DND-41 (cell line): Measurements from ENCODE around the gene NLGN1.

ENCODE experiments used
- ATAC-seq: fragments of 200-7000 bp; cut with Tn5 transposase; 3 replicates; pipeline ENCODE4 v1.9.1; 2021; ENCODE audit warnings: low read depth; ENCODE audit not compliant: insufficient read depth
- DNase-seq: peaks from one replicate; pipeline ENCODE4 v3.0.0-alpha.2; 2020
- H2AFZ ChIP-seq: 2 replicates; pipeline ENCODE4 v1.6.0; 2012; ENCODE audit warnings: low read depth, low read length
- H3K27ac ChIP-seq: 2 replicates; pipeline ENCODE4 v1.5.1; 2012; ENCODE audit warnings: low read length, inconsistent platforms
- H3K27me3 ChIP-seq: fragments of 200-600 bp; sonication (generic); 2 replicates; pipeline ENCODE4 v1.6.0; 2012; ENCODE audit warnings: low read length, mild to moderate bottlenecking, inconsistent platforms; ENCODE audit not compliant: insufficient read depth, poor library complexity
- H3K36me3 ChIP-seq: 2 replicates; pipeline ENCODE4 v1.5.1; 2012; ENCODE audit warnings: low read length, inconsistent platforms; ENCODE audit not compliant: insufficient read depth
- H3K4me1 ChIP-seq: 2 replicates; pipeline ENCODE4 v1.5.1; 2012; ENCODE audit warnings: mild to moderate bottlenecking, low read length; ENCODE audit not compliant: insufficient read depth
- H3K4me2 ChIP-seq: 2 replicates; pipeline ENCODE4 v1.6.0; 2012; ENCODE audit warnings: mild to moderate bottlenecking, moderate library complexity, low read length, inconsistent platforms; ENCODE audit not compliant: insufficient read depth
- H3K4me3 ChIP-seq, 2 experiments: fragments of 200-600 bp in 1 of 2; shearing (Covaris generic) in 1 of 2; 2 replicates each; pipeline ENCODE4 v1.5.1; 2012 to 2016; ENCODE audit warnings: inconsistent platforms in 2 of 2, low read length in 2 of 2, mild to moderate bottlenecking in 2 of 2, low read depth in 1 of 2, moderate library complexity in 1 of 2
- H3K79me2 ChIP-seq: 2 replicates; pipeline ENCODE4 v1.6.0; 2012; ENCODE audit warnings: low read length, inconsistent platforms; ENCODE audit not compliant: insufficient read depth
- H3K9ac ChIP-seq: 2 replicates; pipeline ENCODE4 v1.6.0; 2012; ENCODE audit warnings: low read depth, mild to moderate bottlenecking, inconsistent platforms, low read length, moderate library complexity
- H3K9me3 ChIP-seq: 2 replicates; pipeline ENCODE4 v1.5.1; 2012; ENCODE audit warnings: low read length, moderate library complexity, mild to moderate bottlenecking, inconsistent platforms; ENCODE audit not compliant: insufficient read depth, severe bottlenecking
- H4K20me1 ChIP-seq: 2 replicates; pipeline ENCODE4 v1.6.0; 2012; ENCODE audit warnings: low read length; ENCODE audit not compliant: insufficient read depth
- CTCF ChIP-seq: IDR thresholded peaks from 2 replicates; pipeline ENCODE4 v1.5.1; 2012; ENCODE audit warnings: borderline replicate concordance, low read length, moderate library complexity, mild to moderate bottlenecking; ENCODE audit not compliant: poor library complexity, severe bottlenecking; ENCODE audit errors: extremely low read depth
- EZH2 ChIP-seq: IDR thresholded peaks from 3 replicates; pipeline ENCODE4 v1.6.1; 2012; ENCODE audit warnings: borderline replicate concordance, low read depth, mild to moderate bottlenecking, moderate library complexity, low read length, inconsistent platforms; ENCODE audit not compliant: severe bottlenecking

NLGN1 gene

DNA sequence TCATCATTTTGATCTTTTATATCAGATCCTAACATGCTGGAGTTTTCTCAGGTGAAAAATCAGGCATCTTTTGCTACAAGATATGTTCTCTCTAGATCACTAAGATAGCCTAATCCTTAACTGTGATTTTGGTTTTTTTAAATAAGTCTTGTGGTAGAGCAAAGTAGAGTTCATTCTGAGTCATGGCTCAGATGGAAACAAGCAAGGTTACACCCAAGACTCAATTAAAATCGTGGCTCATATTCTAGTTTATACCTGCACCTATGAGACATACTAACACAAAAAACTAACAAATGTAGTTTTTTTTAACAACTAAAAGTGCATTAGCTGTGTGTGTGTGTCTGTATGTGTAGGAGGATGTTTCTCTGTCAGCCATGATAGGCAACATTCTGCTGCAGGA, 428.2 kb downstream of the NLGN1 start:
- no peaks in the 10 kb centered on the region for H4K20me1 ChIP-seq

DNA sequence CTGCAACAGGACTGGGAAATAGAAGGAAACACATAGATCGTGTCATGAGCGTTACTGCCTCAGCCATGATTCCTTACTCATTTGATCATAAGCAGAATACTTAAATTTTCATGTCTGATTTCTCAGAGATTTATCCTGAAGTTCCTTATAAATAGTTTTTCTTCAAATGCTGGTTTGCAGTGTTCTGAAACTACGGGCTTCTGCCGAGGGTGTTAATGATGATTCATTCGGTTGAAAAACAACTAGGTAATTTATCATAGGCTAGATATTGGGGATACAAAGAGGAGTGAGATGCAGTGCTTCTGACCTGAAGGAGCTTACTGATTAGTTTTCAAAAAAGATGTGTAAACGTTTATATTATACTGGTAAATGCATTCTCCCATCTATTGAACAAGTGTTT, 428.9 kb downstream of the NLGN1 start:
- TF ChIP-seq CTCF (no peak), EZH2 (no peak)
- H3K79me2 ChIP-seq, result no peaks in the 10 kb centered on the region
- H3K27ac ChIP-seq, result no peak overlapping the region
- no peaks in the 10 kb centered on the region for H4K20me1 ChIP-seq
- no peak overlapping the region for H3K4me2 ChIP-seq
- no peaks in the 10 kb centered on the region for H3K4me1 ChIP-seq
- H3K9me3 ChIP-seq, result no peaks in the 10 kb centered on the region
- H3K4me3 ChIP-seq, result no peak overlapping the region
- no peaks in the 10 kb centered on the region for H3K27me3 ChIP-seq
- no peaks in the 10 kb centered on the region for H3K36me3 ChIP-seq
- no peak overlapping the region for H3K9ac ChIP-seq
- no peak overlapping the region for H2AFZ ChIP-seq
- no peak for ATAC-seq
- no peak for DNase-seq

More for the DNA sequence above, 428.2 kb downstream of the NLGN1 start:
- Histone ChIP-seq H3K9ac (no peak overlapping the region), H3K4me3 (no peak overlapping the region), H3K27ac (no peak overlapping the region), H3K9me3 (no peaks in the 10 kb centered on the region), H3K4me2 (no peak overlapping the region), H2AFZ (no peak overlapping the region), H3K4me1 (no peaks in the 10 kb centered on the region), H3K36me3 (no peaks in the 10 kb centered on the region), H3K79me2 (no peaks in the 10 kb centered on the region), H3K27me3 (no peaks in the 10 kb centered on the region)
- TF ChIP-seq EZH2 (no peak), CTCF (no peak)
- no peak for ATAC-seq
- no peak for DNase-seq

- Histone ChIP-seq H3K9me3 (no peaks in the 10 kb centered on the region), H3K9ac (no peak overlapping the region), H3K4me2 (no peak overlapping the region), H2AFZ (no peak overlapping the region), H3K27me3 (no peaks in the 10 kb centered on the region), H3K27ac (no peak overlapping the region), H3K4me3 (no peak overlapping the region), H3K4me1 (no peaks in the 10 kb centered on the region), H4K20me1 (no peaks in the 10 kb centered on the region), H3K36me3 (no peaks in the 10 kb centered on the region), H3K79me2 (no peaks in the 10 kb centered on the region)
- no peak for ATAC-seq
- DNase-seq, result no peak
- TF ChIP-seq CTCF (no peak), EZH2 (no peak)
These were observed 429.5 kb downstream of the NLGN1 start for GRCh38 chr3:173826901-173827609.

- H3K4me3 ChIP-seq, result no peak overlapping the region
- DNase-seq, result no peak
- H3K9ac ChIP-seq, result no peak overlapping the region
- no peaks in the 10 kb centered on the region for H3K9me3 ChIP-seq
- H4K20me1 ChIP-seq, result no peaks in the 10 kb centered on the region
- H3K79me2 ChIP-seq, result no peaks in the 10 kb centered on the region
- no peak for TF ChIP-seq CTCF
- TF ChIP-seq EZH2, result no peak
- H2AFZ ChIP-seq, result no peak overlapping the region
- H3K27ac ChIP-seq, result no peak overlapping the region
- H3K36me3 ChIP-seq, result no peaks in the 10 kb centered on the region
- no peak for ATAC-seq
- H3K4me2 ChIP-seq, result no peak overlapping the region
- no peaks in the 10 kb centered on the region for H3K27me3 ChIP-seq
- no peaks in the 10 kb centered on the region for H3K4me1 ChIP-seq
These were observed 441.1 kb downstream of the NLGN1 start for GRCh38 chr3:173838644-173839043.
